ENCODE results near the gene CACNG4.

Gene CACNG4

GRCh38 chr17:67011527-67012175, 47.1 kb downstream of the CACNG4 start:
- ATAC-seq = no peak

GRCh38 chr17:67013891-67014290, 49.4 kb downstream of the CACNG4 start:
- ATAC-seq = no peak
- TF ChIP-seq BACH2 (CRISPR knock-in tag; IDR thresholded peaks at IDR 0.05; ENCODE audit: borderline replicate concordance) (no peak), TOX (CRISPR knock-in tag; IDR thresholded peaks at IDR 0.05; ENCODE audit: borderline replicate concordance) (no peak), ZNF70 (CRISPR knock-in tag; IDR thresholded peaks at IDR 0.05) (no peak), GLIS3 (CRISPR knock-in tag; IDR thresholded peaks at IDR 0.05) (no peak), ZC3H10 (CRISPR knock-in tag; IDR thresholded peaks at IDR 0.05) (no peak), ZNF8 (CRISPR knock-in tag; IDR thresholded peaks at IDR 0.05) (no peak), PPARA (CRISPR knock-in tag; IDR thresholded peaks at IDR 0.05; ENCODE audit: borderline replicate concordance) (no peak), ZFP30 (CRISPR knock-in tag; IDR thresholded peaks at IDR 0.05) (no peak), SNAI2 (CRISPR knock-in tag; IDR thresholded peaks at IDR 0.05) (no peak), POU6F1 (CRISPR knock-in tag; IDR thresholded peaks at IDR 0.05; ENCODE audit: borderline replicate concordance, low read depth) (no peak), ZNF565 (CRISPR knock-in tag; conservative IDR thresholded peaks at IDR 0.05; ENCODE audit: low read depth) (no peak), ESRRG (CRISPR knock-in tag; IDR thresholded peaks at IDR 0.05) (no peak), PATZ1 (CRISPR knock-in tag; IDR thresholded peaks at IDR 0.05; ENCODE audit: borderline replicate concordance) (no peak), ISL1 (CRISPR knock-in tag; IDR thresholded peaks at IDR 0.05) (no peak)

More at GRCh38 chr17:67011527-67012175, 47.1 kb downstream of the CACNG4 start:
- TF ChIP-seq TCF4 (CRISPR knock-in tag; IDR thresholded peaks at IDR 0.05; ENCODE audit: borderline replicate concordance) (no peak), ZNF70 (CRISPR knock-in tag; IDR thresholded peaks at IDR 0.05) (no peak), CREB5 (CRISPR knock-in tag; IDR thresholded peaks at IDR 0.05; ENCODE audit: low read depth) (no peak), CSRNP3 (CRISPR knock-in tag; IDR thresholded peaks at IDR 0.05) (no peak), POU6F1 (CRISPR knock-in tag; IDR thresholded peaks at IDR 0.05; ENCODE audit: borderline replicate concordance, low read depth) (no peak), TSHZ2 (CRISPR knock-in tag; IDR thresholded peaks at IDR 0.05) (no peak), ESRRG (CRISPR knock-in tag; IDR thresholded peaks at IDR 0.05) (no peak), RARB (CRISPR knock-in tag; IDR thresholded peaks at IDR 0.05) (no peak)

Data from SK-N-SH treated with all-trans-retinoic acid at 6 μM for 48 hours (cell line).